SK-N-SH (cell line): Measurements from ENCODE around the gene PTPRD.

Experiments
- POLR2AphosphoS5 ChIP-seq: IDR thresholded peaks from 2 replicates; pipeline ENCODE4 v1.6.1; 2012; ENCODE audit warnings: low read depth, low read length
- RAD21 ChIP-seq: IDR thresholded peaks from 2 replicates; pipeline ENCODE4 v1.6.1; 2012; ENCODE audit warnings: mild to moderate bottlenecking, low read length
- SIN3A ChIP-seq: IDR thresholded peaks from 2 replicates; pipeline ENCODE4 v1.6.1; 2012; ENCODE audit warnings: low read depth, mild to moderate bottlenecking, low read length, moderate library complexity, borderline replicate concordance
- TCF12 ChIP-seq: IDR thresholded peaks from 2 replicates; pipeline ENCODE4 v1.4.0; 2012
- TF ChIP-seq, protein P1 (sequence below): IDR thresholded peaks from 2 replicates; pipeline ENCODE4 v1.4.0; 2012; ENCODE audit warnings: low read depth, borderline replicate concordance
- TF ChIP-seq, protein P2 (sequence below): fragments of 200-600 bp; sonication (generic); IDR thresholded peaks from 2 replicates; pipeline ENCODE4 v1.6.1; 2017; ENCODE audit warnings: antibody characterized with exemption, mild to moderate bottlenecking, moderate library complexity

DNA sequence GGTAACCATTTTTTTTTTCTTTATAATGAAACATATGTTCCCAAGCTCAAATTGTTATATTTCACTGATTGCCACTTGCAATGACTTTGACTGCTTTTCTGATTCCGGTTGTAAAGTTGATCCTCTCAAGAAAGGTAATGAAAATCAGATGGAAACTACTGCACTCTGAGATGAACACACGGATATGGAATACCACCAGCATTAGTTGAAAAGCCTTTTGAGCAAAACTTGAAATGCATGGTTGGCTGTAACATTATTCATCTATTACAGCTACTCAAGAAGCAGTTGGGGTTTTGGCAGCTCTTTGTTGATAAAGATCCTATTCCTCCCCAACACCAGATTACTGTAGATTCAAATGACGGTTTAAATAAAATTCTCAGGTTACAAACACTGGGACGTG is 2221.7 kb downstream of the PTPRD start:
- TF ChIP-seq, protein P1, sequence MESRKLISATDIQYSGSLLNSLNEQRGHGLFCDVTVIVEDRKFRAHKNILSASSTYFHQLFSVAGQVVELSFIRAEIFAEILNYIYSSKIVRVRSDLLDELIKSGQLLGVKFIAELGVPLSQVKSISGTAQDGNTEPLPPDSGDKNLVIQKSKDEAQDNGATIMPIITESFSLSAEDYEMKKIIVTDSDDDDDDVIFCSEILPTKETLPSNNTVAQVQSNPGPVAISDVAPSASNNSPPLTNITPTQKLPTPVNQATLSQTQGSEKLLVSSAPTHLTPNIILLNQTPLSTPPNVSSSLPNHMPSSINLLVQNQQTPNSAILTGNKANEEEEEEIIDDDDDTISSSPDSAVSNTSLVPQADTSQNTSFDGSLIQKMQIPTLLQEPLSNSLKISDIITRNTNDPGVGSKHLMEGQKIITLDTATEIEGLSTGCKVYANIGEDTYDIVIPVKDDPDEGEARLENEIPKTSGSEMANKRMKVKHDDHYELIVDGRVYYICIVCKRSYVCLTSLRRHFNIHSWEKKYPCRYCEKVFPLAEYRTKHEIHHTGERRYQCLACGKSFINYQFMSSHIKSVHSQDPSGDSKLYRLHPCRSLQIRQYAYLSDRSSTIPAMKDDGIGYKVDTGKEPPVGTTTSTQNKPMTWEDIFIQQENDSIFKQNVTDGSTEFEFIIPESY = no peak
- TF ChIP-seq, protein P2, sequence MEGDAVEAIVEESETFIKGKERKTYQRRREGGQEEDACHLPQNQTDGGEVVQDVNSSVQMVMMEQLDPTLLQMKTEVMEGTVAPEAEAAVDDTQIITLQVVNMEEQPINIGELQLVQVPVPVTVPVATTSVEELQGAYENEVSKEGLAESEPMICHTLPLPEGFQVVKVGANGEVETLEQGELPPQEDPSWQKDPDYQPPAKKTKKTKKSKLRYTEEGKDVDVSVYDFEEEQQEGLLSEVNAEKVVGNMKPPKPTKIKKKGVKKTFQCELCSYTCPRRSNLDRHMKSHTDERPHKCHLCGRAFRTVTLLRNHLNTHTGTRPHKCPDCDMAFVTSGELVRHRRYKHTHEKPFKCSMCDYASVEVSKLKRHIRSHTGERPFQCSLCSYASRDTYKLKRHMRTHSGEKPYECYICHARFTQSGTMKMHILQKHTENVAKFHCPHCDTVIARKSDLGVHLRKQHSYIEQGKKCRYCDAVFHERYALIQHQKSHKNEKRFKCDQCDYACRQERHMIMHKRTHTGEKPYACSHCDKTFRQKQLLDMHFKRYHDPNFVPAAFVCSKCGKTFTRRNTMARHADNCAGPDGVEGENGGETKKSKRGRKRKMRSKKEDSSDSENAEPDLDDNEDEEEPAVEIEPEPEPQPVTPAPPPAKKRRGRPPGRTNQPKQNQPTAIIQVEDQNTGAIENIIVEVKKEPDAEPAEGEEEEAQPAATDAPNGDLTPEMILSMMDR = no peak
- TF ChIP-seq RAD21 = no peak
- no peak for TF ChIP-seq TCF12
- no peak for TF ChIP-seq POLR2AphosphoS5
- TF ChIP-seq SIN3A = no peak
